OCI-LY7 (cell line): ENCODE data around the gene CPNE4. TPM values are rescaled to one million over a fixed set of nuclear protein-coding genes. Genes with fewer than 3 reads are reported as not detected.

Experiments used
- BruUV-seq: library from RNA; stranded (reverse); fragments of 400-500 nt; replicated peaks from 2 replicates; lab custom pipeline; 2021; lab: Mats Ljungman, UMichigan
- CTCF ChIA-PET: fragments of 300-600 bp; sonication (Branson Sonifier 250); formaldehyde crosslinking; loops from one replicate; lab custom pipeline; 2022; ENCODE audit warnings: antibody characterized with exemption; ENCODE audit not compliant: unreplicated experiment; lab: Charles Lee
- POLR2A ChIA-PET: fragments of 300-600 bp; sonication (Branson Sonifier 250); formaldehyde crosslinking; loops from one replicate; lab custom pipeline; 2022; ENCODE audit warnings: antibody characterized with exemption; lab: Charles Lee
- DNase-seq: peaks from one replicate; pipeline ENCODE4 v3.0.0-alpha.2; 2015; ENCODE audit warnings: low spot score
- H2AFZ ChIP-seq: fragments of 200-600 bp; sonication (generic), shearing (Covaris generic); 2 replicates; pipeline ENCODE4 v1.6.1; 2014; ENCODE audit warnings: mild to moderate bottlenecking, antibody characterized with exemption, low read length, moderate library complexity
- H3K27ac ChIP-seq: fragments of 200-600 bp; sonication (generic); 2 replicates; pipeline ENCODE4 v1.5.1; 2014; ENCODE audit warnings: mixed run types, low read depth, mild to moderate bottlenecking, moderate library complexity, low read length, inconsistent platforms; ENCODE audit not compliant: poor library complexity, severe bottlenecking
- H3K36me3 ChIP-seq: fragments of 200-600 bp; sonication (generic); 2 replicates; pipeline ENCODE4 v1.6.1; 2014; ENCODE audit warnings: mild to moderate bottlenecking, antibody characterized with exemption, low read length, moderate library complexity, mixed read lengths; ENCODE audit not compliant: insufficient read depth
- H3K4me1 ChIP-seq: fragments of 200-600 bp; sonication (generic); 2 replicates; pipeline ENCODE4 v1.5.1; 2014; ENCODE audit warnings: mild to moderate bottlenecking, low read length; ENCODE audit not compliant: insufficient read depth, poor library complexity, severe bottlenecking
- H3K4me2 ChIP-seq: fragments of 200-600 bp; sonication (generic); 2 replicates; pipeline ENCODE4 v1.6.1; 2014; ENCODE audit warnings: mild to moderate bottlenecking, low read length
- H3K4me3 ChIP-seq: fragments of 200-600 bp; sonication (generic); 2 replicates; pipeline ENCODE4 v1.5.1; 2014; ENCODE audit warnings: mild to moderate bottlenecking, low read depth, low read length; ENCODE audit not compliant: poor library complexity, severe bottlenecking
- H3K79me2 ChIP-seq: fragments of 200-600 bp; sonication (generic); 2 replicates; pipeline ENCODE4 v1.6.1; 2016; ENCODE audit warnings: low read depth, mild to moderate bottlenecking, low read length, moderate library complexity, mixed read lengths; ENCODE audit not compliant: insufficient read depth
- H3K9me2 ChIP-seq: fragments of 200-600 bp; sonication (generic); 2 replicates; pipeline ENCODE4 v1.6.1; 2016; ENCODE audit warnings: mild to moderate bottlenecking, low read length, mixed read lengths; ENCODE audit not compliant: insufficient read depth
- H3K9me3 ChIP-seq: fragments of 200-600 bp; sonication (generic); 2 replicates; pipeline ENCODE4 v1.6.1; 2014; ENCODE audit warnings: mild to moderate bottlenecking, mixed run types, low read length, mixed read lengths
- H4K20me1 ChIP-seq: fragments of 200-600 bp; sonication (generic); 2 replicates; pipeline ENCODE4 v1.6.1; 2014; ENCODE audit warnings: mild to moderate bottlenecking, antibody characterized with exemption, low read length, moderate library complexity, mixed read lengths; ENCODE audit not compliant: insufficient read depth
- CTCF ChIP-seq: fragments of 200-600 bp; sonication (generic); conservative IDR thresholded peaks from 2 replicates; pipeline ENCODE4 v1.5.1; 2014; ENCODE audit warnings: mild to moderate bottlenecking, antibody characterized with exemption, low read length, moderate library complexity, mixed read lengths
- EZH2phosphoT487 ChIP-seq: fragments of 200-600 bp; sonication (generic); IDR thresholded peaks from 2 replicates; pipeline ENCODE4 v1.6.1; 2018; ENCODE audit warnings: low read depth, borderline replicate concordance, mild to moderate bottlenecking, mixed run types, antibody characterized with exemption, low read length, moderate library complexity, mixed read lengths
- intact Hi-C: fragments of 100-400 bp; cut with micrococcal nuclease; formaldehyde crosslinking; loops from one replicate; pipeline ENCODE4 v1.10.0; 2022; ENCODE audit not compliant: unreplicated experiment
- total RNA-seq, 2 experiments: library from RNA; depleted of rRNA in 1 of 2; stranded (reverse); fragments of >200 nt in 1 of 2; shearing (Covaris generic) in 1 of 2; gene quantifications; 2 replicates each; pipeline ENCODE4 v1.2.3, GENCODE V29; 2014 to 2022

CPNE4 gene
- total RNA-seq, 2 experiments from 2014 or later = not detected

- Histone ChIP-seq H3K36me3 (no peaks in the 10 kb centered on the region), H3K27ac (no peak overlapping the region), H3K9me3 (no peaks in the 10 kb centered on the region), H3K9me2 (no peaks in the 10 kb centered on the region), H2AFZ (no peak overlapping the region), H3K4me2 (no peak overlapping the region), H3K4me3 (no peak overlapping the region), H3K4me1 (no peaks in the 10 kb centered on the region), H4K20me1 (no peaks in the 10 kb centered on the region), H3K79me2 (no peaks in the 10 kb centered on the region)
- BruUV-seq = no TSS peak
- ChIA-PET POLR2A (no interaction called here), CTCF (no interaction called here)
- TF ChIP-seq EZH2phosphoT487 = no peak
- intact Hi-C loops = no loop called here
- no peak for DNase-seq
Measured at GRCh38 chr3:131883086-131883485, 151.7 kb downstream of the CPNE4 start.

- Histone ChIP-seq H3K4me1 (no peaks in the 10 kb centered on the region), H3K4me2 (no peak overlapping the region), H4K20me1 (no peaks in the 10 kb centered on the region), H3K79me2 (no peaks in the 10 kb centered on the region), H3K36me3 (no peaks in the 10 kb centered on the region), H3K27ac (no peak overlapping the region), H2AFZ (no peak overlapping the region), H3K9me2 (no peaks in the 10 kb centered on the region), H3K4me3 (no peak overlapping the region), H3K9me3 (no peaks in the 10 kb centered on the region)
- ChIA-PET CTCF (no interaction called here), POLR2A (interaction anchor here (0.6 kb wide), 1 partner anchor 77 kb away, joined by 7 read pairs; no protein-coding TSS in a partner anchor)
- no TSS peak for BruUV-seq
- no peak for DNase-seq
- intact Hi-C loops = no loop called here
- no peak for TF ChIP-seq EZH2phosphoT487
- TF ChIP-seq CTCF = no peak
Measured at GRCh38 chr3:131881777-131882176, 153.0 kb downstream of the CPNE4 start.

- Histone ChIP-seq H2AFZ (no peak overlapping the region), H3K27ac (no peak overlapping the region), H3K9me3 (no peaks in the 10 kb centered on the region), H3K4me1 (no peaks in the 10 kb centered on the region), H3K9me2 (no peaks in the 10 kb centered on the region), H4K20me1 (no peaks in the 10 kb centered on the region), H3K79me2 (no peaks in the 10 kb centered on the region), H3K36me3 (no peaks in the 10 kb centered on the region), H3K4me2 (no peak overlapping the region), H3K4me3 (no peak overlapping the region)
- CTCF ChIA-PET = no interaction called here
- TF ChIP-seq EZH2phosphoT487 = no peak
- TF ChIP-seq CTCF = no peak
- intact Hi-C loops = no loop called here
- POLR2A ChIA-PET = interaction anchor here (0.5 to 0.8 kb wide), 2 partner anchors 21 to 271 kb away, joined by 3 read pairs; no protein-coding TSS in a partner anchor
- BruUV-seq = no TSS peak
- DNase-seq = no peak
Measured at GRCh38 chr3:131880948-131881347, 153.9 kb downstream of the CPNE4 start.
